ENCODE data around the gene DLGAP4.

DNA sequence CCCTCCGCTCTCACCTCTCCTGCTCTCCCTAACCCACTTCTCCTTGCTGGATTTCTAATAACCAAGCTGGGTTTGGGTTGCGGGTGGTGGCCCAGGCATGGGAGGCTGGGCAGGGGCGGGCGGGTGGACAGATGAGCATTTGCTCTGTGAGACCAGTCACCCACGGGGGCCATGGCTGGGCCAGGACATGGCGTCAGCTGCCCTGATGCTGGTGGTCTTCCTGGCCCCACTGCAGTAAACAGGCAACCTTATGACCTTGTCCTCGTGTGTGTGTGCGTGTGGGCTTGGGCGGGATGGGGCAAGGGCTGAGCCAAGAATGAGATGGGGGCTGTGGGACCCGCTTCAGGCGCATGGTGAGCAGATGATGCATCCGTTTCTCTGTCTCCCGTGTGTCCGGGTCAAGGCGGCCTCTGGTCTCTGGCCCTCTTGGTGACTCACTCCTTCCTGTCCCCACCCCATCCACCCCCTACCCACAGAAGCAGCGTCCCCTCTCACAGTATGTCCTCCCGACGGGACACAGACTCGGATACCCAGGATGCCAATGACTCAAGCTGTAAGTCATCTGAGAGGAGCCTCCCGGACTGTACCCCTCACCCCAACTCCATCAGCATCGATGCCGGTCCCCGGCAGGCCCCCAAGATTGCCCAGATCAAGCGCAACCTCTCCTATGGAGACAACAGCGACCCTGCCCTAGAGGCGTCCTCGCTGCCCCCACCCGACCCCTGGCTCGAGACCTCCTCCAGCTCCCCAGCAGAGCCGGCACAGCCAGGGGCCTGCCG is 193.8 kb downstream of the DLGAP4 start:
- TF ChIP-seq, protein P1, sequence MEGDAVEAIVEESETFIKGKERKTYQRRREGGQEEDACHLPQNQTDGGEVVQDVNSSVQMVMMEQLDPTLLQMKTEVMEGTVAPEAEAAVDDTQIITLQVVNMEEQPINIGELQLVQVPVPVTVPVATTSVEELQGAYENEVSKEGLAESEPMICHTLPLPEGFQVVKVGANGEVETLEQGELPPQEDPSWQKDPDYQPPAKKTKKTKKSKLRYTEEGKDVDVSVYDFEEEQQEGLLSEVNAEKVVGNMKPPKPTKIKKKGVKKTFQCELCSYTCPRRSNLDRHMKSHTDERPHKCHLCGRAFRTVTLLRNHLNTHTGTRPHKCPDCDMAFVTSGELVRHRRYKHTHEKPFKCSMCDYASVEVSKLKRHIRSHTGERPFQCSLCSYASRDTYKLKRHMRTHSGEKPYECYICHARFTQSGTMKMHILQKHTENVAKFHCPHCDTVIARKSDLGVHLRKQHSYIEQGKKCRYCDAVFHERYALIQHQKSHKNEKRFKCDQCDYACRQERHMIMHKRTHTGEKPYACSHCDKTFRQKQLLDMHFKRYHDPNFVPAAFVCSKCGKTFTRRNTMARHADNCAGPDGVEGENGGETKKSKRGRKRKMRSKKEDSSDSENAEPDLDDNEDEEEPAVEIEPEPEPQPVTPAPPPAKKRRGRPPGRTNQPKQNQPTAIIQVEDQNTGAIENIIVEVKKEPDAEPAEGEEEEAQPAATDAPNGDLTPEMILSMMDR (IDR thresholded peaks at IDR 0.05 in 2 of 3, conservative IDR thresholded peaks at IDR 0.05 in 1 of 3; ENCODE audit: insufficient read depth in 2 of 3, low read depth in 1 of 3, low read length in 3 of 3), result no peak
- TF ChIP-seq RFX5 (IDR thresholded peaks at IDR 0.05; ENCODE audit: low read depth, low read length), result no peak
- TF ChIP-seq RAD51 (IDR thresholded peaks at IDR 0.05; ENCODE audit: borderline replicate concordance, low read depth), result no peak
- TF ChIP-seq ZFP36 (IDR thresholded peaks at IDR 0.05; ENCODE audit: low read depth, low read length, partially characterized antibody), result no peak
- TF ChIP-seq RBBP5 (IDR thresholded peaks at IDR 0.05; ENCODE audit: borderline replicate concordance, insufficient read depth, low read length, poor library complexity, severe bottlenecking), result no peak
- TF ChIP-seq MAFF (IDR thresholded peaks at IDR 0.05; ENCODE audit: low read length), result no peak
- TF ChIP-seq ZFX (CRISPR knock-in tag; IDR thresholded peaks at IDR 0.05), result no peak
- no peak for TF ChIP-seq ZNF644 (tag; IDR thresholded peaks at IDR 0.05; ENCODE audit: low read depth)
- TF ChIP-seq, protein P2, sequence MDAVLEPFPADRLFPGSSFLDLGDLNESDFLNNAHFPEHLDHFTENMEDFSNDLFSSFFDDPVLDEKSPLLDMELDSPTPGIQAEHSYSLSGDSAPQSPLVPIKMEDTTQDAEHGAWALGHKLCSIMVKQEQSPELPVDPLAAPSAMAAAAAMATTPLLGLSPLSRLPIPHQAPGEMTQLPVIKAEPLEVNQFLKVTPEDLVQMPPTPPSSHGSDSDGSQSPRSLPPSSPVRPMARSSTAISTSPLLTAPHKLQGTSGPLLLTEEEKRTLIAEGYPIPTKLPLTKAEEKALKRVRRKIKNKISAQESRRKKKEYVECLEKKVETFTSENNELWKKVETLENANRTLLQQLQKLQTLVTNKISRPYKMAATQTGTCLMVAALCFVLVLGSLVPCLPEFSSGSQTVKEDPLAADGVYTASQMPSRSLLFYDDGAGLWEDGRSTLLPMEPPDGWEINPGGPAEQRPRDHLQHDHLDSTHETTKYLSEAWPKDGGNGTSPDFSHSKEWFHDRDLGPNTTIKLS (IDR thresholded peaks at IDR 0.05; ENCODE audit: borderline replicate concordance, low read depth), result no peak
- TF ChIP-seq PTTG1 (tag; IDR thresholded peaks at IDR 0.05; ENCODE audit: low read depth), result no peak
- no peak for TF ChIP-seq FOXA3 (CRISPR knock-in tag; conservative IDR thresholded peaks at IDR 0.05 in 1 of 2, IDR thresholded peaks at IDR 0.05 in 1 of 2)
- TF ChIP-seq, protein P3, sequence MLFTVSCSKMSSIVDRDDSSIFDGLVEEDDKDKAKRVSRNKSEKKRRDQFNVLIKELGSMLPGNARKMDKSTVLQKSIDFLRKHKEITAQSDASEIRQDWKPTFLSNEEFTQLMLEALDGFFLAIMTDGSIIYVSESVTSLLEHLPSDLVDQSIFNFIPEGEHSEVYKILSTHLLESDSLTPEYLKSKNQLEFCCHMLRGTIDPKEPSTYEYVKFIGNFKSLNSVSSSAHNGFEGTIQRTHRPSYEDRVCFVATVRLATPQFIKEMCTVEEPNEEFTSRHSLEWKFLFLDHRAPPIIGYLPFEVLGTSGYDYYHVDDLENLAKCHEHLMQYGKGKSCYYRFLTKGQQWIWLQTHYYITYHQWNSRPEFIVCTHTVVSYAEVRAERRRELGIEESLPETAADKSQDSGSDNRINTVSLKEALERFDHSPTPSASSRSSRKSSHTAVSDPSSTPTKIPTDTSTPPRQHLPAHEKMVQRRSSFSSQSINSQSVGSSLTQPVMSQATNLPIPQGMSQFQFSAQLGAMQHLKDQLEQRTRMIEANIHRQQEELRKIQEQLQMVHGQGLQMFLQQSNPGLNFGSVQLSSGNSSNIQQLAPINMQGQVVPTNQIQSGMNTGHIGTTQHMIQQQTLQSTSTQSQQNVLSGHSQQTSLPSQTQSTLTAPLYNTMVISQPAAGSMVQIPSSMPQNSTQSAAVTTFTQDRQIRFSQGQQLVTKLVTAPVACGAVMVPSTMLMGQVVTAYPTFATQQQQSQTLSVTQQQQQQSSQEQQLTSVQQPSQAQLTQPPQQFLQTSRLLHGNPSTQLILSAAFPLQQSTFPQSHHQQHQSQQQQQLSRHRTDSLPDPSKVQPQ (CRISPR knock-in tag; IDR thresholded peaks at IDR 0.05; ENCODE audit: borderline replicate concordance), result no peak

Data from K562 (cell line).